Neuronal stem cell (in vitro differentiated cells): ENCODE results near the gene TSHZ3.

Experiments
- DNase-seq: peaks from one replicate; pipeline ENCODE4 v3.0.0-alpha.2; 2013; ENCODE audit warnings: low spot score
- H2AFZ ChIP-seq: one replicate; pipeline ENCODE4 v1.6.1; 2013; ENCODE audit warnings: mild to moderate bottlenecking, low read length, inconsistent platforms
- H2AK5ac ChIP-seq: 2 replicates; pipeline ENCODE4 v1.6.1; 2013; ENCODE audit warnings: low read depth, mild to moderate bottlenecking, inconsistent platforms, low read length, moderate library complexity, mixed read lengths
- H2BK120ac ChIP-seq: 2 replicates; pipeline ENCODE4 v1.6.1; 2013; ENCODE audit warnings: low read depth, mild to moderate bottlenecking, inconsistent platforms, low read length, moderate library complexity, mixed read lengths
- H2BK12ac ChIP-seq: one replicate; pipeline ENCODE4 v1.6.1; 2013; ENCODE audit warnings: low read length, inconsistent platforms
- H2BK15ac ChIP-seq: 2 replicates; pipeline ENCODE4 v1.6.1; 2013; ENCODE audit warnings: mild to moderate bottlenecking, low read length, inconsistent platforms, mixed read lengths
- H2BK5ac ChIP-seq: one replicate; pipeline ENCODE4 v1.6.1; 2013; ENCODE audit warnings: inconsistent platforms, mild to moderate bottlenecking, low read length, moderate library complexity
- H3K14ac ChIP-seq: one replicate; pipeline ENCODE4 v1.6.1; 2013; ENCODE audit warnings: low read length, inconsistent platforms
- H3K18ac ChIP-seq: 2 replicates; pipeline ENCODE4 v1.6.1; 2013; ENCODE audit warnings: low read length, inconsistent platforms
- H3K23ac ChIP-seq: 2 replicates; pipeline ENCODE4 v1.6.1; 2013; ENCODE audit warnings: low read depth, mild to moderate bottlenecking, mixed read lengths, low read length, inconsistent platforms; ENCODE audit not compliant: poor library complexity
- H3K27ac ChIP-seq: replicated peaks from 3 replicates; pipeline ENCODE4 v1.5.1; 2013; ENCODE audit warnings: low read length, inconsistent platforms
- H3K27me3 ChIP-seq, 3 experiments: 2 replicates each; pipeline ENCODE4 v1.6.1; 2013; ENCODE audit warnings: low read length in 3 of 3, mild to moderate bottlenecking in 2 of 3, inconsistent platforms in 1 of 3, low read depth in 1 of 3, mixed read lengths in 1 of 3, moderate library complexity in 1 of 3; ENCODE audit not compliant: control insufficient read depth in 3 of 3, insufficient read depth in 3 of 3
- H3K36me3 ChIP-seq, 2 donors: replicated peaks in 1 of 2; 2 replicates each; pipeline ENCODE4 v1.6.1; 2013; ENCODE audit warnings: low read length in 2 of 2; ENCODE audit not compliant: control insufficient read depth in 2 of 2, insufficient read depth in 2 of 2
- H3K4ac ChIP-seq: 2 replicates; pipeline ENCODE4 v1.6.1; 2013; ENCODE audit warnings: inconsistent platforms, mild to moderate bottlenecking, low read length, moderate library complexity
- H3K4me1 ChIP-seq, 2 donors: 1 replicate in 1 of 2; 2 replicates in 1 of 2; pipeline ENCODE4 v1.6.1; 2013; ENCODE audit warnings: low read length in 2 of 2, low read depth in 1 of 2; ENCODE audit not compliant: control insufficient read depth in 2 of 2, insufficient read depth in 1 of 2
- H3K4me2 ChIP-seq: one replicate; pipeline ENCODE4 v1.6.1; 2013; ENCODE audit warnings: mild to moderate bottlenecking, low read length, inconsistent platforms; ENCODE audit not compliant: insufficient read depth, poor library complexity, severe bottlenecking
- H3K4me3 ChIP-seq, 2 donors: 2 replicates each; pipeline ENCODE4 v1.5.1; 2013; ENCODE audit warnings: low read length in 2 of 2, mild to moderate bottlenecking in 2 of 2, inconsistent platforms in 1 of 2, moderate library complexity in 1 of 2
- H3K79me1 ChIP-seq: one replicate; pipeline ENCODE4 v1.6.1; 2013; ENCODE audit warnings: low read depth, mild to moderate bottlenecking, inconsistent platforms, low read length, moderate library complexity
- H3K9ac ChIP-seq: one replicate; pipeline ENCODE4 v1.6.1; 2013; ENCODE audit warnings: mild to moderate bottlenecking, low read depth, low read length, inconsistent platforms; ENCODE audit not compliant: poor library complexity
- H3K9me3 ChIP-seq, 2 donors: replicated peaks in 1 of 2; 2 replicates each; pipeline versions ENCODE3 to v1.6.1; 2013; ENCODE audit warnings: low read length in 2 of 2, mild to moderate bottlenecking in 2 of 2, inconsistent platforms in 1 of 2, low read depth in 1 of 2, mixed read lengths in 1 of 2, moderate library complexity in 1 of 2; ENCODE audit not compliant: control insufficient read depth in 2 of 2, insufficient read depth in 1 of 2
- H4K8ac ChIP-seq: one replicate; pipeline ENCODE4 v1.6.1; 2013; ENCODE audit warnings: low read depth, mild to moderate bottlenecking, inconsistent platforms, low read length, moderate library complexity
- H4K91ac ChIP-seq: one replicate; pipeline ENCODE4 v1.6.1; 2013; ENCODE audit warnings: low read length, low read depth, mild to moderate bottlenecking, inconsistent platforms; ENCODE audit not compliant: poor library complexity
- WGBS, 2 donors: extraction: QIAGEN DNeasy Blood & Tissue Kit; methylation state at CpG; one replicate each; pipeline ENCODE4 v1.1.7; 2013; ENCODE audit warnings: missing lambda C conversion rate in 2 of 2, mixed read lengths in 1 of 2; ENCODE audit not compliant: insufficient read length in 2 of 2, insufficient replicate concordance in 1 of 2; ENCODE audit errors: extremely low coverage in 2 of 2; 5-methylcytosine and 5-hydroxymethylcytosine counted together

The TSHZ3 gene

DNA sequence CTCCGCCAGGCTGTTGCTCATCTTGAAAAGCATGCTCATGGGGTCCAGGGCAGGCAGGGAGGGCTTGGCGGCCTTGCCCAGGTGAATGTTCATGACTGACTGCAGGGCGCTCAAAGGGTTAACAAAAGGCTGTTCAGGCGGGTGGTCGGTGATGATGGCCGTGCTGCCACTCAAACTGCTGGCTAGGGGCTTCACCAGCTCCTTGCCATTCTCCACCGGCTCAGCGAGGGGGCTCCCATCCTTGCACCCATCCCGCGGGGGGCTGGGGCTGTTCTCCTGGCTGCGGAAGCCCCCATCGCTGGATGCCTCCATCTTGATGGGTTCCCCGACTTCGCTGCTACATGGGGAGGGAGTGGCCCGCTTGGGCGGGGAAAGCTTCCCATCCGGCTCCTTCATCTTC, 71.7 kb downstream of the TSHZ3 start:
- Histone ChIP-seq H3K4ac (no peak overlapping the region), H3K4me3 (no peak overlapping the region), H3K9me3 (no peaks in the 10 kb centered on the region), H3K36me3 (no peaks in the 10 kb centered on the region), H2AFZ (no peak overlapping the region), H3K18ac (peak overlapping the region; percentile 24), H4K91ac (no peak overlapping the region), H2BK120ac (no peak overlapping the region), H2AK5ac (no peak overlapping the region), H2BK15ac (no peak overlapping the region), H4K8ac (no peak overlapping the region), H3K79me1 (no peaks in the 10 kb centered on the region), H3K23ac (peak overlapping the region; percentile 25), H2BK12ac (no peak overlapping the region), H3K14ac (no peak overlapping the region), H3K4me2 (no peak overlapping the region), H2BK5ac (no peak overlapping the region), H3K27ac (no peak overlapping the region), H3K27me3 (no peaks in the 10 kb centered on the region), H3K4me1 (peaks cover 2% of the 10 kb centered on the region in 2 donors), H3K9ac (no peak overlapping the region)
- WGBS, 2 donors = no CpG with 5 or more reads among the region's 17 CpGs
- no peak for DNase-seq

- no peaks in the 10 kb centered on the region for H3K79me1 ChIP-seq
- H3K23ac ChIP-seq = no peak overlapping the region
- H3K4me1 ChIP-seq = peaks cover 2% of the 10 kb centered on the region in 2 donors
- H2AFZ ChIP-seq = no peak overlapping the region
- no CpG with 5 or more reads among the region's 16 CpGs for WGBS, 2 donors
- H3K4ac ChIP-seq = no peak overlapping the region
- H3K14ac ChIP-seq = no peak overlapping the region
- no peak overlapping the region for H2BK12ac ChIP-seq
- no peak for DNase-seq
- H3K27me3 ChIP-seq = no peaks in the 10 kb centered on the region
- H3K18ac ChIP-seq = peak overlapping the region; percentile 39
- H3K9ac ChIP-seq = no peak overlapping the region
- no peak overlapping the region for H4K91ac ChIP-seq
- H3K9me3 ChIP-seq = no peaks in the 10 kb centered on the region
- H2BK120ac ChIP-seq = no peak overlapping the region
- no peak overlapping the region for H3K4me2 ChIP-seq
- no peak overlapping the region for H4K8ac ChIP-seq
- H2BK5ac ChIP-seq = no peak overlapping the region
- no peak overlapping the region for H2AK5ac ChIP-seq
- no peak overlapping the region for H3K4me3 ChIP-seq
- no peak overlapping the region for H3K27ac ChIP-seq
- H3K36me3 ChIP-seq = no peaks in the 10 kb centered on the region
- no peak overlapping the region for H2BK15ac ChIP-seq
Observed at GRCh38 chr19:31276831-31277230, 72.4 kb downstream of the TSHZ3 start.

- Histone ChIP-seq H3K27ac (no peak overlapping the region), H2BK5ac (no peak overlapping the region), H3K9ac (no peak overlapping the region), H3K14ac (no peak overlapping the region), H4K8ac (no peak overlapping the region), H3K36me3 (no peaks in the 10 kb centered on the region), H3K4me2 (no peak overlapping the region), H2BK15ac (no peak overlapping the region), H3K79me1 (no peaks in the 10 kb centered on the region), H3K27me3 (no peaks in the 10 kb centered on the region), H3K23ac (no peak overlapping the region), H2AFZ (no peak overlapping the region), H2BK120ac (no peak overlapping the region), H3K4ac (no peak overlapping the region), H4K91ac (no peak overlapping the region), H3K18ac (no peak overlapping the region), H3K4me1 (peaks cover 2 to 5% of the 10 kb centered on the region in 2 donors), H3K9me3 (no peaks in the 10 kb centered on the region), H2BK12ac (no peak overlapping the region), H3K4me3 (no peak overlapping the region), H2AK5ac (no peak overlapping the region)
- DNase-seq = no peak
- no CpG with 5 or more reads among the region's 2 CpGs for WGBS, 2 donors
Observed at GRCh38 chr19:31275068-31275334, 74.2 kb downstream of the TSHZ3 start.

DNA sequence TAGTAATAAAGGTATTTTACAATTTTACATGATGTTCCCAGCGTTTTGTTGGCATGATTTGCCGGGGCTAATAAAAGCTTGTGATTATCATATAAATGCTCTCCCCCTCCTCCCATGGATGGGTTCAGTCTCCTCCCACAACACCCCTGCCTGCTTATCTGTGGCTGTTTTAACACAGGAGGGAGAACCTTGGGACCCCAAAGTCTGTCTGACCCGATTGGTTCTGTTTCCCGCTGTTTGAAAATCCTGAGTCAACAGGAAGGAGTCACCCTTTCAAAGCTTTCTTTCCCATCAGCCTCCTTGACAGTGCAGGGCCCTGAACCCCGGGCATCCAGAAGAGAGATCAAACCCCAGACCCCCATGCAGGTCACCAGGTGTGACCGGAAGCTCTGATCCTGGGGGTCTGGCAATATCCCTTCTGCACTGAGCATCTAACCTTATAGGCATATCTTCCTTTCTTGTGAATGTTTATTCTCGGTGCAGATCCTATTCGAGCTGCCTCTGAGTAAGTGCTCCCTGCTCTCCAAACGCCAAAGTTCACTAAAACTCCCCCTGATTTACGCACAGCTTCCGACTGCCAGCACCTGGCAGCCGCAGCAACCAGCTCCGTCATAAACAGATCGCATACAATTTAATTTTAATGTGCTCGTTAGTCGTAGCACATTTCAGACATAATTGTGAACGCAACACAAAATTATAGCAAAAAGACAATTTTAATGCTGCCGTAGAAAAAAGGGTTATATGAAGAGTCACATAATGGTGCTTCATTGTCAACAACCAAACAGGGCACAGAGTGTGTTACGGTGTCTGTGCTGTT, 74.8 kb downstream of the TSHZ3 start:
- Histone ChIP-seq H3K9ac (no peak overlapping the region), H3K27me3 (no peaks in the 10 kb centered on the region), H3K18ac (no peak overlapping the region), H2BK5ac (no peak overlapping the region), H3K14ac (no peak overlapping the region), H3K4me1 (peaks cover 2 to 5% of the 10 kb centered on the region in 2 donors), H3K4me3 (no peak overlapping the region), H3K27ac (no peak overlapping the region), H2BK12ac (no peak overlapping the region), H3K36me3 (no peaks in the 10 kb centered on the region), H4K8ac (no peak overlapping the region), H3K23ac (no peak overlapping the region), H2BK120ac (no peak overlapping the region), H2BK15ac (no peak overlapping the region), H2AFZ (no peak overlapping the region), H3K79me1 (no peaks in the 10 kb centered on the region), H2AK5ac (no peak overlapping the region), H4K91ac (no peak overlapping the region), H3K9me3 (no peaks in the 10 kb centered on the region), H3K4me2 (no peak overlapping the region), H3K4ac (no peak overlapping the region)
- DNase-seq = no peak
- no CpG with 5 or more reads among the region's 19 CpGs for WGBS, 2 donors
